RCC 7860 (cell line): ENCODE results near the gene TPST2.
A peak's percentile ranks its signal among the peaks of the same experiment; 100 is the strongest.
"Not testable (repeated sequence)": the region's sequence is repeated elsewhere in the genome, so short reads cannot be mapped to it uniquely, and the experiment has no call there.

ENCODE experiments used
- DNase-seq: peaks from one replicate; pipeline ENCODE4 v3.0.0-alpha.2; 2015; ENCODE audit warnings: low spot score
- FAIRE-seq: peaks from 2 replicates; lab custom pipeline; 2012; peaks lifted over from hg19 to GRCh38; lab: Jason Lieb, UNC

TPST2 gene

GRCh38 chr22:26589845-26590736 is at the start of gene TPST2:
Gene TPST2, minus strand, starts transcription at chr22:26590132. Its CDS starts 48,502 bp downstream, at chr22:26541630.
- FAIRE-seq (no peak), DNase-seq (peak; percentile 53)

GRCh38 chr22:26636296-26636695 is 46.4 kb upstream of the TPST2 start:
- DNase-seq (no peak), FAIRE-seq (no peak)

GRCh38 chr22:26635117-26635516 is 45.2 kb upstream of the TPST2 start:
- DNase-seq (no peak), FAIRE-seq (no peak)

- DNase-seq = no peak
- FAIRE-seq = no peak
Observed at GRCh38 chr22:26634189-26634588, 44.3 kb upstream of the TPST2 start.

- FAIRE-seq (no peak), DNase-seq (no peak)
Observed at GRCh38 chr22:26632422-26633155, 42.7 kb upstream of the TPST2 start.

- DNase-seq (no peak), FAIRE-seq (no peak)
Observed at GRCh38 chr22:26631282-26631681, 41.4 kb upstream of the TPST2 start.

- no peak for DNase-seq
- no peak for FAIRE-seq
Observed at GRCh38 chr22:26629988-26630761, 40.2 kb upstream of the TPST2 start.

- FAIRE-seq = no peak
Observed at GRCh38 chr22:26624803-26625202, 34.9 kb upstream of the TPST2 start.

GRCh38 chr22:26623984-26624383 is 34.1 kb upstream of the TPST2 start:
- no peak for DNase-seq
- FAIRE-seq = no peak

More at GRCh38 chr22:26624803-26625202, 34.9 kb upstream of the TPST2 start:
- no peak for DNase-seq

GRCh38 chr22:26621663-26622062 is 31.7 kb upstream of the TPST2 start, which contains the start of gene CRYBA4:
Gene CRYBA4, plus strand, starts transcription at chr22:26621963. Its CDS starts 634 bp downstream, at chr22:26622597.
- FAIRE-seq (no peak), DNase-seq (no peak)

GRCh38 chr22:26620197-26620596 is 30.3 kb upstream of the TPST2 start:
- no peak for FAIRE-seq

GRCh38 chr22:26619510-26619909 is 29.6 kb upstream of the TPST2 start:
- DNase-seq = no peak
- FAIRE-seq = no peak

More at GRCh38 chr22:26620197-26620596, 30.3 kb upstream of the TPST2 start:
- DNase-seq = no peak

- DNase-seq (no peak), FAIRE-seq (no peak)
Observed at GRCh38 chr22:26618455-26618854, 28.5 kb upstream of the TPST2 start.

GRCh38 chr22:26617271-26618199 is 27.6 kb upstream of the TPST2 start, which contains the start of gene CRYBB1:
Gene CRYBB1, minus strand, starts transcription at chr22:26618027. Its CDS starts 1,708 bp downstream, at chr22:26616319.
- DNase-seq (no peak), FAIRE-seq (no peak)

GRCh38 chr22:26616650-26617049 is 26.7 kb upstream of the TPST2 start:
- no peak for FAIRE-seq
- DNase-seq = no peak

GRCh38 chr22:26615830-26616435 is 26.0 kb upstream of the TPST2 start:
- FAIRE-seq (no peak), DNase-seq (no peak)

- FAIRE-seq (no peak), DNase-seq (no peak)
Observed at GRCh38 chr22:26615149-26615548, 25.2 kb upstream of the TPST2 start.

- DNase-seq = no peak
- FAIRE-seq = no peak
Observed at GRCh38 chr22:26614322-26614721, 24.4 kb upstream of the TPST2 start.

- DNase-seq, FAIRE-seq: not testable (repeated sequence)
Observed at GRCh38 chr22:26613753-26614152, 23.8 kb upstream of the TPST2 start.
